ES-I3 (cell line): ENCODE measurements around the gene NEK1.

ENCODE experiments used
- H3K36me3 ChIP-seq: 2 replicates; pipeline ENCODE4 v1.6.1; 2013; ENCODE audit warnings: mild to moderate bottlenecking, low read length, control low read depth, moderate library complexity; ENCODE audit not compliant: insufficient read depth
- H3K4me1 ChIP-seq: 2 replicates; pipeline ENCODE4 v1.6.1; 2013; ENCODE audit warnings: mild to moderate bottlenecking, control low read depth, low read length; ENCODE audit not compliant: insufficient read depth
- H3K9ac ChIP-seq: 2 replicates; pipeline ENCODE4 v1.6.1; 2013; ENCODE audit warnings: low read depth, mild to moderate bottlenecking, low read length, moderate library complexity
- H3K9me3 ChIP-seq: 2 replicates; pipeline ENCODE4 v1.6.1; 2013; ENCODE audit warnings: mild to moderate bottlenecking, low read length, moderate library complexity; ENCODE audit not compliant: control insufficient read depth, insufficient read depth

NEK1 gene

GRCh38 chr4:169417629-169418282, 194.6 kb downstream of the NEK1 start:
- H3K36me3 ChIP-seq, result no peaks in the 10 kb centered on the region
- no peak overlapping the region for H3K9ac ChIP-seq
- no peaks in the 10 kb centered on the region for H3K9me3 ChIP-seq
- 0 out of 2 replicates have a peak, but pooled peaks cover 7% of the 10 kb centered on the region for H3K4me1 ChIP-seq

- H3K9ac ChIP-seq, result no peak overlapping the region
- H3K36me3 ChIP-seq, result no peaks in the 10 kb centered on the region
- H3K9me3 ChIP-seq, result no peaks in the 10 kb centered on the region
- H3K4me1 ChIP-seq, result 0 out of 2 replicates have a peak, but pooled peaks cover 7% of the 10 kb centered on the region
Observed at GRCh38 chr4:169416997-169417396, 195.4 kb downstream of the NEK1 start.

- Histone ChIP-seq H3K9me3 (no peaks in the 10 kb centered on the region), H3K9ac (no peak overlapping the region), H3K4me1 (0 out of 2 replicates have a peak, but pooled peaks cover 7% of the 10 kb centered on the region), H3K36me3 (no peaks in the 10 kb centered on the region)
Observed at GRCh38 chr4:169416461-169416860, 195.9 kb downstream of the NEK1 start.

GRCh38 chr4:169414913-169415312, 197.5 kb downstream of the NEK1 start:
- H3K36me3 ChIP-seq, result no peaks in the 10 kb centered on the region

GRCh38 chr4:169412046-169412445, 200.3 kb downstream of the NEK1 start:
- H3K4me1 ChIP-seq, result peaks cover 11% of the 10 kb centered on the region

More at GRCh38 chr4:169414913-169415312, 197.5 kb downstream of the NEK1 start:
- no peaks in the 10 kb centered on the region for H3K9me3 ChIP-seq
- H3K4me1 ChIP-seq, result peaks cover 13% of the 10 kb centered on the region
- H3K9ac ChIP-seq, result no peak overlapping the region

GRCh38 chr4:169410839-169411770, 201.3 kb downstream of the NEK1 start:
- no peaks in the 10 kb centered on the region for H3K36me3 ChIP-seq
- no peak overlapping the region for H3K9ac ChIP-seq

More at GRCh38 chr4:169412046-169412445, 200.3 kb downstream of the NEK1 start:
- H3K9me3 ChIP-seq, result no peaks in the 10 kb centered on the region
- no peaks in the 10 kb centered on the region for H3K36me3 ChIP-seq
- no peak overlapping the region for H3K9ac ChIP-seq

GRCh38 chr4:169407217-169407845, 205.1 kb downstream of the NEK1 start:
- H3K4me1 ChIP-seq, result peaks cover 13% of the 10 kb centered on the region

More at GRCh38 chr4:169410839-169411770, 201.3 kb downstream of the NEK1 start:
- peaks cover 13% of the 10 kb centered on the region for H3K4me1 ChIP-seq
- no peaks in the 10 kb centered on the region for H3K9me3 ChIP-seq

GRCh38 chr4:169404960-169405359, 207.4 kb downstream of the NEK1 start:
- Histone ChIP-seq H3K9ac (no peak overlapping the region), H3K4me1 (peaks cover 7% of the 10 kb centered on the region; the same call in 1 of the 2 replicates), H3K9me3 (no peaks in the 10 kb centered on the region), H3K36me3 (no peaks in the 10 kb centered on the region)

More at GRCh38 chr4:169407217-169407845, 205.1 kb downstream of the NEK1 start:
- Histone ChIP-seq H3K9me3 (no peaks in the 10 kb centered on the region), H3K36me3 (no peaks in the 10 kb centered on the region), H3K9ac (no peak overlapping the region)

- Histone ChIP-seq H3K4me1 (no peaks in the 10 kb centered on the region), H3K9ac (no peak overlapping the region), H3K9me3 (no peaks in the 10 kb centered on the region), H3K36me3 (no peaks in the 10 kb centered on the region)
Observed at GRCh38 chr4:169400832-169401231, 211.6 kb downstream of the NEK1 start.

- Histone ChIP-seq H3K9ac (no peak overlapping the region), H3K36me3 (no peaks in the 10 kb centered on the region), H3K9me3 (no peaks in the 10 kb centered on the region), H3K4me1 (no peaks in the 10 kb centered on the region)
Observed at GRCh38 chr4:169399976-169400767, 212.2 kb downstream of the NEK1 start.

- no peaks in the 10 kb centered on the region for H3K4me1 ChIP-seq
- no peaks in the 10 kb centered on the region for H3K9me3 ChIP-seq
- H3K9ac ChIP-seq, result no peak overlapping the region
- no peaks in the 10 kb centered on the region for H3K36me3 ChIP-seq
Observed at GRCh38 chr4:169398316-169398715, 214.1 kb downstream of the NEK1 start.

- H3K9ac ChIP-seq, result no peak overlapping the region
- no peaks in the 10 kb centered on the region for H3K36me3 ChIP-seq
- no peaks in the 10 kb centered on the region for H3K4me1 ChIP-seq
- no peaks in the 10 kb centered on the region for H3K9me3 ChIP-seq
Observed at GRCh38 chr4:169397762-169398161, 214.6 kb downstream of the NEK1 start.

- H3K4me1 ChIP-seq, result no peaks in the 10 kb centered on the region
- H3K36me3 ChIP-seq, result no peaks in the 10 kb centered on the region
- no peak overlapping the region for H3K9ac ChIP-seq
- no peaks in the 10 kb centered on the region for H3K9me3 ChIP-seq
Observed at GRCh38 chr4:169385376-169385775, 227.0 kb downstream of the NEK1 start.

GRCh38 chr4:169384779-169385178, 227.6 kb downstream of the NEK1 start:
- Histone ChIP-seq H3K4me1 (no peaks in the 10 kb centered on the region), H3K36me3 (no peaks in the 10 kb centered on the region), H3K9me3 (no peaks in the 10 kb centered on the region), H3K9ac (no peak overlapping the region)
